ENCODE data around the gene APPL2.
"Not testable (repeated sequence)": the region's sequence is repeated elsewhere in the genome, so short reads cannot be mapped to it uniquely, and the experiment has no call there.

Gene APPL2

DNA sequence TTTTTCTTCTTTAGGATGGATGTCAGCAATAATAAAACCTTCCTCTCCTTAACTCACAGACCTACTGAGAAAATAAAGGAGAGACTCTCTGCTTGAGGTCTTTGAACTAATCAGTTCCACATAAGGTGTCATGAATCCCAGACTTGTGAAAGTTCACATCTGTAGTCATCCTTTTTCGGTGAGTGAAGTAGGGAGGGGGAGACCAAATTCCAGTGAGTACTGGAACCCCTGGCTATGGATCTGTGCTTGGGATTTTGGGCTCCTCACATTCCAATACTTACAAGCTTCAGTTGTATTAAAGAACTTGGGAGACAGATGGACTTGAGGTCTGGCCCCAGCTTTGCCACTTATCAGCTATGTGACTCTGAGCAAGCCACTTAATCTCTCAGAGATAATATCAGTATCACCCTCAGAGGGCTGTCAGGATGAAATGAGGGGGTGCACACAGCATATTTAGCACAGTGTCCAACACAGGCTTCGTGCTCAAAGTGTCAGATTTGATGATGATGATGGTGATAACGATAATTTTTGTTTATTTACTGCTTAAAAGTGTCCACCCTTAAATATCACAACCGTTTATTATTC is 34.8 kb upstream of the APPL2 start:
- H3K4me1 Mint-ChIP-seq, result no peaks in the 10 kb centered on the region
- no peak overlapping the region for H3K27ac Mint-ChIP-seq (ENCODE audit: low read depth)
- H3K4me3 Mint-ChIP-seq, result no peak overlapping the region
- ATAC-seq (replicated peaks; ENCODE audit: extremely low read depth, poor library complexity, severe bottlenecking) (no peak), DNase-seq (ENCODE audit: low spot score in 2 of 2) (no peak)
- H3K9me3 Mint-ChIP-seq, result no peaks in the 10 kb centered on the region
- no peaks in the 10 kb centered on the region for H3K27me3 Mint-ChIP-seq
- no peaks in the 10 kb centered on the region for H3K36me3 Mint-ChIP-seq (ENCODE audit: insufficient read depth)

DNA sequence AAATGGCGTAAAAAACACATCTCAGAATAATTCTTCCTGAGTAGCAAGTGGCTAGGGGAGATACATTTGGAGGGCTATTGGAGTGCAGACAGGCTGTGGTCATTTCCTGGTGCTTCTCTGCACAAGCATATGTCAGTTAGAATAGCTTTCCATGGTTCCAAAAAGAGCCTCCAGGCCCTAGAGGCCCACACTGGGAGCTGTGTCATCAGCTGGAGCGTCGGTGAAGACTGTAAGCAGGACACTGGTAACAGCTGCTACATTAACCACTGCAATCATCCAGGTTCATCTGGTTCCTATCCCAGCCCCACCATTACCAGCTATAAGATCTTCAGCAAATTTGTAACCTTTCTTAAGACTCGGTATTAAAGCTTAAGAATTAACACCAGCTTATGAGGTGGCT is 31.7 kb upstream of the APPL2 start:
- Mint-ChIP-seq H3K27ac (ENCODE audit: low read depth) (no peak overlapping the region), H3K9me3 (no peaks in the 10 kb centered on the region), H3K36me3 (ENCODE audit: insufficient read depth) (no peaks in the 10 kb centered on the region), H3K4me3 (no peak overlapping the region), H3K4me1 (no peaks in the 10 kb centered on the region), H3K27me3 (peaks cover 29% of the 10 kb centered on the region)
- no peak for DNase-seq (ENCODE audit: low spot score in 2 of 2)
- ATAC-seq (replicated peaks; ENCODE audit: extremely low read depth, poor library complexity, severe bottlenecking), result no peak

DNA sequence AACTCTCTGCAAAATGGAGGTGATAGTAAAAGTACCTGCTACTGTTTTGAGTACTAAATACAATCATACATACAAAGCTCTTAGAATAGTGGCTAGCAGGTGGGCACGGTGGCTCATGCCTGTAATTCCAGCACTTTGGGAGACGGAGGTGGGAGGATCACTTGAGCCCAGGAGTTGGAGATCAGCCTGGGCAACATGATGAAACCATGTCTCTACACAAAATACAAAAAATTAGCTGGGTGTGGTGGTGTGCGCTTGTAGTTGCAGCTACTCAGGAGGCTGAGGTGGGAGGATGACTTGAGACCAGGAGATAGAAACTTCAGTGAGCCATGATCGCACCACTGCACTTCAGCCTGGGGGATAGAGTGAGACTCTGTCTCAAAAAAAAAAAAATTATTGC is 28.8 kb upstream of the APPL2 start:
- Mint-ChIP-seq H3K27ac (ENCODE audit: low read depth) (no peak overlapping the region), H3K36me3 (ENCODE audit: insufficient read depth) (no peaks in the 10 kb centered on the region), H3K4me3 (no peak overlapping the region), H3K4me1 (no peaks in the 10 kb centered on the region), H3K9me3 (no peaks in the 10 kb centered on the region), H3K27me3 (peaks cover 58% of the 10 kb centered on the region)
- ATAC-seq (replicated peaks; ENCODE audit: extremely low read depth, poor library complexity, severe bottlenecking) (no peak), DNase-seq (ENCODE audit: low spot score in 2 of 2) (no peak)

DNA sequence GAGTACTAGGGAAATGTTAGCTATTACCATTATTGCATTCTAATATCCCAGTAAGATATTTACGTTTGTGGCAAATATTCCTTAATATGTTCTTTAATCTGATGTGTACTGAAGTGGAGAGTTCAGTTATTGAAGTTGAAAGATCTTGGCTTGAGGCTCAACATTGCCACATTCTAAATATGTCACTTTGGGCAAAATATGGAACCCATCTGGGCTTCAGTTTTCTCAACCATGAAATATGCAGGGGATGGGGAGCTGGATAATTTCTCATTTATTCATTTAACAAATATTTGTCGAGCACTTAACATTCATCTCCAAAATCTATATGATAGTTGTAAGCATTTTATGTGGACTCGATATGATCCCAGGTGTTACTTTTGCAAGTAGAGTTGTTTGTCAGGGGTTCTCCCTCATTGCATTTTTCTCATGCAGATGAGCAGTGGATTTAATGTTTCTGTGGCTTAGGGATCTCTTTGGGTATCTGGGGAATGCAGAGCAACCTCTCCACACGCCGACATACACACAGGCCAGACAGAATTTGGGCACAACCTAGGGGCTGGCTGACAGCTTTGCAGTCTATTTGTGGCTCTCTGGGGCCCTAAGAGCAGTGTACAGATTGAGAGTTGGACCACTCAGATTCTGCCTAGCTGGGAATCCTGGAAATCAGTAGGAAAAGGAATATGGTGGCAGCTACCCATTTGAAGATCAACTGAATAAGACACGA is 26.6 kb upstream of the APPL2 start:
- no peak overlapping the region for H3K27ac Mint-ChIP-seq (ENCODE audit: low read depth)
- ATAC-seq (replicated peaks; ENCODE audit: extremely low read depth, poor library complexity, severe bottlenecking) (no peak), DNase-seq (ENCODE audit: low spot score in 2 of 2) (no peak)
- H3K27me3 Mint-ChIP-seq, result peaks cover 68% of the 10 kb centered on the region
- no peak overlapping the region for H3K4me3 Mint-ChIP-seq
- no peaks in the 10 kb centered on the region for H3K9me3 Mint-ChIP-seq
- H3K4me1 Mint-ChIP-seq, result no peaks in the 10 kb centered on the region
- H3K36me3 Mint-ChIP-seq (ENCODE audit: insufficient read depth), result no peaks in the 10 kb centered on the region

DNA sequence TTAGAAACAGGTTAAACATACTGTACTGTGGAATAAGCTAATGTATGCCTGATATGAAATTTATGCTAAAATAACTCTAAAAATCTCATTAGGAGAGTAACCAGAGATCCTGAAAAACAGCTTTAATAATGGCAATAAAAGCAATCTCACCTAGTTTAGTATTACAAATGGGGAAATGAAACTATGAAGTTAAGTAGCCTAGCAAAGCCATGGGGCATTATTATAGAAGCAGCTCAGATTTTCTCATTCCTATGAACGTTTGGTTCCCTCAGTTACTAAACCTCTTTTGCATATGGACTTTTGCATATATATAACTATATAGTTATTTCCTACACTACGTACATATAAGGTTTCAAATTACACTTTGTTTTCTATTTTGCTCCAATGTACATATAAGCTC is 25.0 kb upstream of the APPL2 start:
- DNase-seq (ENCODE audit: low spot score in 2 of 2), result no peak
- no peak for ATAC-seq (replicated peaks; ENCODE audit: extremely low read depth, poor library complexity, severe bottlenecking)
- H3K4me3 Mint-ChIP-seq, result no peak overlapping the region
- H3K27me3 Mint-ChIP-seq, result peaks cover 68% of the 10 kb centered on the region
- no peaks in the 10 kb centered on the region for H3K9me3 Mint-ChIP-seq
- no peaks in the 10 kb centered on the region for H3K4me1 Mint-ChIP-seq
- no peaks in the 10 kb centered on the region for H3K36me3 Mint-ChIP-seq (ENCODE audit: insufficient read depth)
- H3K27ac Mint-ChIP-seq (ENCODE audit: low read depth), result no peak overlapping the region

DNA sequence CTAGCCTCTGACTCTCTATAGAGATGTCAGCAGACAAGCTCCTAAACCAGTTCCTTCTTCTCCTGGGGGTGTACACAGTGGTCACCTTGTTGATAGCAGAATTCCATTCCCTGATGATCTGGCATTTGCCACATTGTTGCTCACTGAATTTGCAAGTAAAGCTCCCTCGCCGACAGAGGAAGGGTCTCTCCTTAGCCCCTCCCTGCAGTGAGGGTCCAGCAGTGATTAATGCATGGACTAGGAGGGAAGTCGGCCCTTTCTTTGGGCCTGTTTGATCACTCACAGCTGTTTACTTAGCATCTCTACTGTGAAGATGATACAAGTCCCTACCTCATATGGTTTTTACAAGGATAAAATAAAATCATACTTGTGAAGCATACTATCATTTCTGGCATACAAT is 23.3 kb upstream of the APPL2 start:
- no peaks in the 10 kb centered on the region for H3K4me1 Mint-ChIP-seq

DNA sequence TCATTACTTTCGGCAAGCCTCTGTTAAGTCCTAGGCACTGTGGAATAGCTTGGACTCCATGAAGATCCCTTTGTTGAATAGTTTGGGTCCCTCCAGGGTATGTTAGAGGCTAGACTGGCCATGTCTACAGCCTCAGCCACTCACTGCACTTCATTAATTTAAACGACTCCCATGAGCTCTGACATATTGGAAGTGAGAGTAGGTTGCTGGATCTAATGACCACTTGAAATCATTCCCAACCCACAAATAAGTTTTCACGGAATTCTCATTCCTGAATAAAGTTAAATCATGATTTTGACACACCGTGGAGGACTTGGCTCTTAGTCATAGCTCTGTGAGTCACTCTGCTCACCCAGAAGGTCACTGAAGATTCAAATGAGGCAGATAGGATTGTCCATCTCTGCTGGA is 21.4 kb upstream of the APPL2 start:
- ATAC-seq (replicated peaks; ENCODE audit: extremely low read depth, poor library complexity, severe bottlenecking), result no peak
- no peak overlapping the region for H3K27ac Mint-ChIP-seq (ENCODE audit: low read depth)
- H3K27me3 Mint-ChIP-seq, result peaks cover 35% of the 10 kb centered on the region
- no peak for DNase-seq (ENCODE audit: low spot score in 2 of 2)
- H3K4me3 Mint-ChIP-seq, result no peak overlapping the region
- H3K4me1 Mint-ChIP-seq, result no peaks in the 10 kb centered on the region
- no peaks in the 10 kb centered on the region for H3K9me3 Mint-ChIP-seq
- H3K36me3 Mint-ChIP-seq (ENCODE audit: insufficient read depth), result no peaks in the 10 kb centered on the region

More for the DNA sequence above, 23.3 kb upstream of the APPL2 start:
- H3K4me3 Mint-ChIP-seq, result no peak overlapping the region
- H3K27ac Mint-ChIP-seq (ENCODE audit: low read depth), result no peak overlapping the region
- no peaks in the 10 kb centered on the region for H3K9me3 Mint-ChIP-seq
- DNase-seq (ENCODE audit: low spot score in 2 of 2), result no peak
- ATAC-seq (replicated peaks; ENCODE audit: extremely low read depth, poor library complexity, severe bottlenecking), result no peak
- H3K27me3 Mint-ChIP-seq, result peaks cover 54% of the 10 kb centered on the region
- H3K36me3 Mint-ChIP-seq (ENCODE audit: insufficient read depth), result no peaks in the 10 kb centered on the region

DNA sequence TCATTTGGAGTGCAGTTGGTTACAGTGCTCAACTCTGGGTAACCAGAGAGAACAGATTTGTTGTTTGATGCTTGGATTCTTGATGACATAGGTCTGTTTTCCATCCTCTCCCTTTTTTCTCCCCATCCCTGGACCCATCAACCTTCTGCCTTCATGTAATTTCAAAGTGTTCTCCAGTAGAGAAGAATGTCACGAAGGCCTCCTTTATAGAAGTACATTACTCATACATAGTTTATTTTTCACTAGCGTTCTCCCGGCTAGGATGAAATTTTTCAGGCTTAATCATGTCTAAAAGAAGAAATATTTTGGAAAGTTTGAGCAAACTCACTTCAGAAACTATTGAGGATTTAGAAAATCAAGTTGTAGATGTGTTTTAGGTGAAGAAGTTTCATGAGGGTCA is 20.9 kb upstream of the APPL2 start:
- Mint-ChIP-seq H3K36me3 (ENCODE audit: insufficient read depth) (no peaks in the 10 kb centered on the region), H3K27ac (ENCODE audit: low read depth) (no peak overlapping the region), H3K4me1 (no peaks in the 10 kb centered on the region), H3K9me3 (no peaks in the 10 kb centered on the region), H3K27me3 (peaks cover 31% of the 10 kb centered on the region), H3K4me3 (no peak overlapping the region)
- no peak for ATAC-seq (replicated peaks; ENCODE audit: extremely low read depth, poor library complexity, severe bottlenecking)
- DNase-seq (ENCODE audit: low spot score in 2 of 2), result no peak

DNA sequence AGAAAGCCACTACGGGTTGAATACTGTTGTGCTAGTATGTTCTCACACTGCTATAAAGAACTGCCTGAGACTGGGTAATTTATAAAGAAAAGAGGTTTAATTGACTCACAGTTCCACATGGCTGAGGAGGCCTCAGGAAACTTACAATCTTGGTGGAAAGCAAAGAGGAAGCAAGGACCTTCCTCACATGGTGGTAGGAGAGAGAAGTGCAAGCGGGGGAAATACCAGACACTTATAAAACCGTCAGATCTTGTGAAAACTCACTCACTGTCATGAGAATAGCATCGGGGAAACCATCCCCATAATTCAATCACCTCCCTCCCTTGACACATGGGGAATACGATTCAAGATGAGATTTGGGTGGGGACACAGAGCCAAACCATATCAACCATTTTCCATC is 20.5 kb upstream of the APPL2 start:
- not testable (repeated sequence) for H3K36me3 Mint-ChIP-seq (ENCODE audit: insufficient read depth); H3K4me1 Mint-ChIP-seq; DNase-seq (ENCODE audit: low spot score in 2 of 2); H3K4me3 Mint-ChIP-seq; ATAC-seq (replicated peaks; ENCODE audit: extremely low read depth, poor library complexity, severe bottlenecking); H3K9me3 Mint-ChIP-seq; H3K27ac Mint-ChIP-seq (ENCODE audit: low read depth)
- H3K27me3 Mint-ChIP-seq, result peaks cover 26% of the 10 kb centered on the region

DNA sequence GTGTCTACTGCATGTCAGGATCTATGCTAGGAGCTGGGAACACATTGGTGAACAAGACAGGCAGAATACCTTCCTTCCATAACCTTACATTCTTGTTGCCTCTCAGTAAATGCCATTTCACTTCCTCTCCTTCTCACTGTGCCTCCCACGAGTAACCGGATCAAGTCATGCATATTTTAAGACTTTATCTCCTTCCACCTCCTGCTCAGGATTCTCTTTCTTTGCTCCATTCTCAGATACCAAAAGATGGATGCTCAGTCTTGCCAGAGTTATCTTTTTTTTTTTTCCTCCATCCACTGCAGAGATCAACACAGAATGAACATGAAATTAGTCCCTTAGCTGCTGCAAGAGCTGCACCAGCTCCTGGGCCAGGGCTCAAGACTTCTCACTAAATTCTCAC is 20.0 kb upstream of the APPL2 start:
- Mint-ChIP-seq H3K9me3 (no peaks in the 10 kb centered on the region), H3K27me3 (peaks cover 22% of the 10 kb centered on the region), H3K4me1 (no peaks in the 10 kb centered on the region), H3K27ac (ENCODE audit: low read depth) (no peak overlapping the region), H3K36me3 (ENCODE audit: insufficient read depth) (no peaks in the 10 kb centered on the region), H3K4me3 (no peak overlapping the region)
- ATAC-seq (replicated peaks; ENCODE audit: extremely low read depth, poor library complexity, severe bottlenecking) (no peak), DNase-seq (ENCODE audit: low spot score in 2 of 2) (no peak)

DNA sequence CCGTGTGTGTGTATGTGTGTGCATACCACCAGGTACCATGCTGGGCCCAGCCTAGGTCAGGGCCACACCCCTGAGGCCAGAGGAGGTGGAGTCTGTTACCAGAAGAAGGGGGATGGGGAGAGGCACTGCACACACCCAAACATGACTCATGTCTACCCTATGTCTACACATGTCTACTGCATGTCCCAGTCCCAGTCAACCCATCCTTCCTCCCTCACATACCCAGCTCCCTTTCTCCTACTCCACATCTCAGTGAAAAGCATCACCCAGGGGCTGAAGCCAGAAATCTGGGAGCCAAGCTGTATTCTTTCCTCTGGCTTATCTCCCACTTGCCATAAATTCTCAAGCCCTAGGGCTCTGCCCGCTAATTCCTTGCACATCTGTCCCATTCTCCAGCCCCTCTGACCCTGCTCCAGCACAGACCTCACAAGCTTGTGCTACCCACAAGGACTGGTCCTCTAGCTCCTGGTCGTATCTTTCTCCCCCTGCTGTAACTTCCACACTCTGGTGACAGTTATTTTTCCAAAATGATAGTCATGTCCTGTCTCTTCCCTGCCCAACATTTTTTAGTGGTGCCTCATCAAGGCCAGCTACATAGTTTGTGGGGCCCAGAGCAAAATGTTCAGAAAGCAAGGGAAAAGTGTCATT is 18.0 kb upstream of the APPL2 start:
- no peaks in the 10 kb centered on the region for H3K4me1 Mint-ChIP-seq
- H3K4me3 Mint-ChIP-seq, result no peak overlapping the region
- no peaks in the 10 kb centered on the region for H3K36me3 Mint-ChIP-seq (ENCODE audit: insufficient read depth)
- H3K27me3 Mint-ChIP-seq, result peaks cover 2% of the 10 kb centered on the region
- H3K9me3 Mint-ChIP-seq, result no peaks in the 10 kb centered on the region
- ATAC-seq (replicated peaks; ENCODE audit: extremely low read depth, poor library complexity, severe bottlenecking), result no peak
- no peak overlapping the region for H3K27ac Mint-ChIP-seq (ENCODE audit: low read depth)
- DNase-seq (ENCODE audit: low spot score in 2 of 2), result no peak

DNA sequence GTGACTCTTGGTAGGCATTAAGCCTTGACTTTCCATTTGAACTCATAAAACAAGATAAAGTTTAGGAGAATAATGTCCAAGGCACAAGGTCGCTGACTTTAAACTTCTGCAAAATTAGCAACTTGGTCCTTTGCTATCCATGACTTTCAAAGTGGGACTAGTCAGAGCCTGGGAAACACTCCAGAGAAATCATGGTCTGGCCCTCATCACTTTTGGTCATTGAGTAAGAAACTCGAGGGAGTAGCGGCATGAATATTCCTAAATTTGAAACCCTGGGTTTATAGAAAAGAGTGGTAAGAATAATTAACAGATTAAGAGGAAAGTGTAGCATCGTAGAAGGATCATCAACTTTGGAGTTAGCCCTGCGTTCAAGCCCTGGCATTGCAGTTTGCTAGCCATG is 16.9 kb upstream of the APPL2 start:
- Mint-ChIP-seq H3K36me3 (ENCODE audit: insufficient read depth) (peaks cover 2% of the 10 kb centered on the region), H3K4me3 (no peak overlapping the region), H3K27me3 (no peaks in the 10 kb centered on the region), H3K27ac (ENCODE audit: low read depth) (no peak overlapping the region), H3K9me3 (no peaks in the 10 kb centered on the region), H3K4me1 (no peaks in the 10 kb centered on the region)
- DNase-seq (ENCODE audit: low spot score in 2 of 2) (no peak), ATAC-seq (replicated peaks; ENCODE audit: extremely low read depth, poor library complexity, severe bottlenecking) (no peak)

DNA sequence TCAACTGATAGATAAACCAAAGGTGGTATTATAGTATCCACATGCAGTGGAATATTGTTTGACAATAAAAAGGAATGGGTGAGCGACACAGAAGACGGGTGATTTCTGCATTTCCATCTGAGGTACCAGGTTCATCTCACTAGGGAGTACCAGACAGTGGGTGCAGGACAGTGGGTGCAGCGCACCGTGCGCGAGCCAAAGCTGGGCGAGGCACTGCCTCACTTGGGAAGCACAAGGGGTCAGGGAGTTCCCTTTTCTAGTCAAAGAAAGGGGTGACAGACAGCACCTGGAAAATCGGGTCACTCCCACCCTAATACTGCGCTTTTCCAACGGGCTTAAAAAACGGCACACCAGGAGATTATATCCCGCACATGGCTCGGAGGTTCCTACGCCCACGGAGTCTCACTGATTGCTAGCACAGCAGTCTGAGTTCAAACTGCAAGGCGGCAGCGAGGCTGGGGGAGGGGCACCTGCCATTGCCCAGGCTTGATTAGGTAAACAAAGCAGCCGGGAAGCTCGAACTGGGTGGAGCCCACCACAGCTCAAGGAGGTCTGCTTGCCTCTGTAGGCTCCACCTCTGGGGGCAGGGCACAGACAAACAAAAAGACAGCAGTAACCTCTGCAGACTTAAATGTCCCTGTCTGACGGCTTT is 9.9 kb upstream of the APPL2 start:
- not testable (repeated sequence) for H3K4me1 Mint-ChIP-seq; ATAC-seq (replicated peaks; ENCODE audit: extremely low read depth, poor library complexity, severe bottlenecking); H3K27ac Mint-ChIP-seq (ENCODE audit: low read depth); H3K4me3 Mint-ChIP-seq; DNase-seq (ENCODE audit: low spot score in 2 of 2); H3K9me3 Mint-ChIP-seq; H3K36me3 Mint-ChIP-seq (ENCODE audit: insufficient read depth)
- peaks cover 29% of the 10 kb centered on the region for H3K27me3 Mint-ChIP-seq

Measured in central memory CD8-positive, alpha-beta T cell (primary cell).